OCI-LY7 (cell line): ENCODE results near the gene DSCAM. TPM values are rescaled to one million over a fixed set of nuclear protein-coding genes. Genes with fewer than 3 reads are reported as not detected.

Source experiments
- BruUV-seq: library from RNA; stranded (reverse); fragments of 400-500 nt; replicated peaks from 2 replicates; lab custom pipeline; 2021; lab: Mats Ljungman, UMichigan
- CTCF ChIA-PET: fragments of 300-600 bp; sonication (Branson Sonifier 250); formaldehyde crosslinking; loops from one replicate; lab custom pipeline; 2022; ENCODE audit warnings: antibody characterized with exemption; ENCODE audit not compliant: unreplicated experiment; lab: Charles Lee
- POLR2A ChIA-PET: fragments of 300-600 bp; sonication (Branson Sonifier 250); formaldehyde crosslinking; loops from one replicate; lab custom pipeline; 2022; ENCODE audit warnings: antibody characterized with exemption; lab: Charles Lee
- DNase-seq: peaks from one replicate; pipeline ENCODE4 v3.0.0-alpha.2; 2015; ENCODE audit warnings: low spot score
- H2AFZ ChIP-seq: fragments of 200-600 bp; sonication (generic), shearing (Covaris generic); 2 replicates; pipeline ENCODE4 v1.6.1; 2014; ENCODE audit warnings: mild to moderate bottlenecking, antibody characterized with exemption, low read length, moderate library complexity
- H3K27ac ChIP-seq: fragments of 200-600 bp; sonication (generic); 2 replicates; pipeline ENCODE4 v1.5.1; 2014; ENCODE audit warnings: mixed run types, low read depth, mild to moderate bottlenecking, moderate library complexity, low read length, inconsistent platforms; ENCODE audit not compliant: poor library complexity, severe bottlenecking
- H3K36me3 ChIP-seq: fragments of 200-600 bp; sonication (generic); 2 replicates; pipeline ENCODE4 v1.6.1; 2014; ENCODE audit warnings: mild to moderate bottlenecking, antibody characterized with exemption, low read length, moderate library complexity, mixed read lengths; ENCODE audit not compliant: insufficient read depth
- H3K4me1 ChIP-seq: fragments of 200-600 bp; sonication (generic); 2 replicates; pipeline ENCODE4 v1.5.1; 2014; ENCODE audit warnings: mild to moderate bottlenecking, low read length; ENCODE audit not compliant: insufficient read depth, poor library complexity, severe bottlenecking
- H3K4me2 ChIP-seq: fragments of 200-600 bp; sonication (generic); 2 replicates; pipeline ENCODE4 v1.6.1; 2014; ENCODE audit warnings: mild to moderate bottlenecking, low read length
- H3K4me3 ChIP-seq: fragments of 200-600 bp; sonication (generic); 2 replicates; pipeline ENCODE4 v1.5.1; 2014; ENCODE audit warnings: mild to moderate bottlenecking, low read depth, low read length; ENCODE audit not compliant: poor library complexity, severe bottlenecking
- H3K79me2 ChIP-seq: fragments of 200-600 bp; sonication (generic); 2 replicates; pipeline ENCODE4 v1.6.1; 2016; ENCODE audit warnings: low read depth, mild to moderate bottlenecking, low read length, moderate library complexity, mixed read lengths; ENCODE audit not compliant: insufficient read depth
- H3K9me2 ChIP-seq: fragments of 200-600 bp; sonication (generic); 2 replicates; pipeline ENCODE4 v1.6.1; 2016; ENCODE audit warnings: mild to moderate bottlenecking, low read length, mixed read lengths; ENCODE audit not compliant: insufficient read depth
- H3K9me3 ChIP-seq: fragments of 200-600 bp; sonication (generic); 2 replicates; pipeline ENCODE4 v1.6.1; 2014; ENCODE audit warnings: mild to moderate bottlenecking, mixed run types, low read length, mixed read lengths
- H4K20me1 ChIP-seq: fragments of 200-600 bp; sonication (generic); 2 replicates; pipeline ENCODE4 v1.6.1; 2014; ENCODE audit warnings: mild to moderate bottlenecking, antibody characterized with exemption, low read length, moderate library complexity, mixed read lengths; ENCODE audit not compliant: insufficient read depth
- CTCF ChIP-seq: fragments of 200-600 bp; sonication (generic); conservative IDR thresholded peaks from 2 replicates; pipeline ENCODE4 v1.5.1; 2014; ENCODE audit warnings: mild to moderate bottlenecking, antibody characterized with exemption, low read length, moderate library complexity, mixed read lengths
- EZH2phosphoT487 ChIP-seq: fragments of 200-600 bp; sonication (generic); IDR thresholded peaks from 2 replicates; pipeline ENCODE4 v1.6.1; 2018; ENCODE audit warnings: low read depth, borderline replicate concordance, mild to moderate bottlenecking, mixed run types, antibody characterized with exemption, low read length, moderate library complexity, mixed read lengths
- intact Hi-C: fragments of 100-400 bp; cut with micrococcal nuclease; formaldehyde crosslinking; loops from one replicate; pipeline ENCODE4 v1.10.0; 2022; ENCODE audit not compliant: unreplicated experiment
- total RNA-seq, 2 experiments: library from RNA; depleted of rRNA in 1 of 2; stranded (reverse); fragments of >200 nt in 1 of 2; shearing (Covaris generic) in 1 of 2; gene quantifications; 2 replicates each; pipeline ENCODE4 v1.2.3, GENCODE V29; 2014 to 2022

DSCAM gene
- total RNA-seq, 2 experiments from 2014 or later = not detected

GRCh38 chr21:40060083-40060677, 786.8 kb downstream of the DSCAM start:
- Histone ChIP-seq H3K4me1 (no peaks in the 10 kb centered on the region), H2AFZ (no peak overlapping the region), H3K9me2 (no peaks in the 10 kb centered on the region), H3K4me3 (no peak overlapping the region), H3K36me3 (no peaks in the 10 kb centered on the region), H4K20me1 (no peaks in the 10 kb centered on the region), H3K9me3 (no peaks in the 10 kb centered on the region), H3K79me2 (no peaks in the 10 kb centered on the region), H3K27ac (no peak overlapping the region), H3K4me2 (no peak overlapping the region)
- CTCF ChIA-PET = interaction anchor here (0.6 kb wide), 1 partner anchor 212 kb away, joined by 3 read pairs; no protein-coding TSS in a partner anchor
- intact Hi-C loops = no loop called here
- TF ChIP-seq CTCF (no peak), EZH2phosphoT487 (no peak)
- POLR2A ChIA-PET = interaction anchor here (0.6 kb wide), 1 partner anchor 42 kb away, joined by 3 read pairs; no protein-coding TSS in a partner anchor
- BruUV-seq = no TSS peak
- DNase-seq = no peak

- Histone ChIP-seq H3K27ac (no peak overlapping the region), H3K4me1 (no peaks in the 10 kb centered on the region), H3K79me2 (no peaks in the 10 kb centered on the region), H3K4me2 (no peak overlapping the region), H3K4me3 (no peak overlapping the region), H2AFZ (no peak overlapping the region), H4K20me1 (no peaks in the 10 kb centered on the region), H3K36me3 (no peaks in the 10 kb centered on the region), H3K9me3 (no peaks in the 10 kb centered on the region), H3K9me2 (no peaks in the 10 kb centered on the region)
- POLR2A ChIA-PET = interaction anchor here (0.6 kb wide), 1 partner anchor 32 kb away, joined by 3 read pairs; no protein-coding TSS in a partner anchor
- CTCF ChIA-PET = interaction anchor here (0.6 kb wide), 1 partner anchor 177 kb away, joined by 3 read pairs; no protein-coding TSS in a partner anchor
- TF ChIP-seq EZH2phosphoT487 = no peak
- TF ChIP-seq CTCF = no peak
- BruUV-seq = no TSS peak
- intact Hi-C loops = no loop called here
- no peak for DNase-seq
Observed at GRCh38 chr21:40057331-40057730, 789.6 kb downstream of the DSCAM start.

- no peaks in the 10 kb centered on the region for H3K79me2 ChIP-seq
- POLR2A ChIA-PET = interaction anchor here (0.5 to 0.6 kb wide), 2 partner anchors 213 to 1486 kb away, joined by 3 read pairs; no protein-coding TSS in a partner anchor
Observed at GRCh38 chr21:40056031-40056430, 790.9 kb downstream of the DSCAM start.

More at GRCh38 chr21:40056031-40056430, 790.9 kb downstream of the DSCAM start:
- intact Hi-C loops = no loop called here
- no peak for DNase-seq
- H3K36me3 ChIP-seq = no peaks in the 10 kb centered on the region
- H3K9me2 ChIP-seq = no peaks in the 10 kb centered on the region
- no peaks in the 10 kb centered on the region for H3K4me1 ChIP-seq
- H2AFZ ChIP-seq = no peak overlapping the region
- BruUV-seq = no TSS peak
- no peak overlapping the region for H3K4me3 ChIP-seq
- TF ChIP-seq EZH2phosphoT487 (no peak), CTCF (no peak)
- CTCF ChIA-PET = no interaction called here
- no peaks in the 10 kb centered on the region for H3K9me3 ChIP-seq
- no peaks in the 10 kb centered on the region for H4K20me1 ChIP-seq
- no peak overlapping the region for H3K4me2 ChIP-seq
- H3K27ac ChIP-seq = no peak overlapping the region
